NCI-H2227 (cell line): Measurements from ENCODE around the gene SFXN3.

Experiments used
- DNase-seq: peaks from one replicate; lab custom pipeline; 2025; ENCODE audit not compliant: unreplicated experiment; lab: John Stamatoyannopoulos, UW

The SFXN3 gene, protein sequence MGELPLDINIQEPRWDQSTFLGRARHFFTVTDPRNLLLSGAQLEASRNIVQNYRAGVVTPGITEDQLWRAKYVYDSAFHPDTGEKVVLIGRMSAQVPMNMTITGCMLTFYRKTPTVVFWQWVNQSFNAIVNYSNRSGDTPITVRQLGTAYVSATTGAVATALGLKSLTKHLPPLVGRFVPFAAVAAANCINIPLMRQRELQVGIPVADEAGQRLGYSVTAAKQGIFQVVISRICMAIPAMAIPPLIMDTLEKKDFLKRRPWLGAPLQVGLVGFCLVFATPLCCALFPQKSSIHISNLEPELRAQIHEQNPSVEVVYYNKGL

GRCh38 chr10:101031128-101031795 is at the start of gene SFXN3, which contains the start of gene PDZD7:
Gene SFXN3 (plus strand): TSS chr10:101031234. CDS start chr10:101034695, 3,461 bp downstream.
Gene PDZD7 (minus strand): TSS chr10:101031129. CDS start chr10:101030219, 910 bp downstream.
- peak; percentile 91 for DNase-seq

- no peak for DNase-seq
Measured at GRCh38 chr10:100982916-100983830, 47.9 kb upstream of the SFXN3 start.

DNA sequence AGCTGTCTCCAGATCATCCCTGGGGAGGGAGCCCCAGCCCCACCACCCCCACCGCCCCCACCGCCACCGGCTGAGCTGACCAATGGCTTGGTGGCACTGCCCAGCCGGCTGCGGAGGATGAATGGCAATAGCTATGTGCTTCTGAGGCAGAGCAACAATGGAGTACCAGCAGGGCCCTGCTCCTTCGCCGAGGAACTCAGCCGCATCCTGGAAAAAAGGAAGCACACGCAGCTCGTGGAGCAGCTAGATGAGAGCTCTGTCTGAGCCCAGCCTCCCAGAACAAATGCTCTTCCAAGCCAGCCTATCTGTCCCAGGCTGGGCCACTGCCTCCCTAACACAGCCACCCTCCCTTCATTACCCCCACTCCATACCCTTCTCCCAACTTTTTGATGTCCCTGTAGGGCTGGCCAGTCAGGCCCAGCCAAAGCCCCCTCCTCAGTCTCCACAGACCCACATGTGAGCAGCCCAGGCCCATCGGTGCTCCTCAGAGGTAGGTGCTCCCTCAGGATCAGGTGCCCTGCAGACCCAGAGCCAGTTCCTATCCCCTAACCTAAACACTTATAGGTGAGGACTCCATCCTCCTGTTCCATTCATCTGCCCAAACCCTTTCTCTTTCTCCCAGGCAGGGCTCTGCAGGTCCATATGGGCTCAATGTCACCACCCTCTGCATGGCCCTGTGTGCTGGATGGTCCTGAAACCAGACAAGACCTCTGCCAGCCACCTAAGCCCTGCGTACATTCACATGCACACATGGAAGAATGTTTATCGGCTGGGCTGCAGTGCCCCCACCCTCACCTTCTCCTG is 47.0 kb upstream of the SFXN3 start:
- no peak for DNase-seq

DNA sequence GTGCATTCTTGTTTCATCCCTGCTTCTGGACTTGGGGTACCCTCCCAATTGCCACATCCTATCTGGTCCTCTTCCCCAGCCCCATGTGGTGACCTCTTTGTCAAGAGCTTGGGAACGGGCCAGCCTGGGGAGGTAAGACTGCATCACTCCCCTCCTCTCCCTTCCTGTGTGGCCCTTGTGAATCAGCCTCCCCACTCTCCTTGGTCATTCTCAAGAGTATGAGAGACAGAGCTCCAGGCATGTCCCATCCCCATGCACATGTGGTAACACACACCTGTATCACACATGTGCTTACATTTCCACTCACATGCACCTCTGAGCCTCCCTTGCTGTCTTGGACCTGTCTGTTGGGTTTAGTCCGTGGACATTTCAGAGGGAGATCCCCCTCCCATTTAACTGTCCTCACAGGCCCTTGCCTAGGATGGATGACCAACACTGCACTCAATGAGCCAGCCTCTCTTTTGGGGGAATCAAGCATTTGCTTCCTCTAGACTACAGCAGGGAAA is 46.3 kb upstream of the SFXN3 start:
- no peak for DNase-seq

DNA sequence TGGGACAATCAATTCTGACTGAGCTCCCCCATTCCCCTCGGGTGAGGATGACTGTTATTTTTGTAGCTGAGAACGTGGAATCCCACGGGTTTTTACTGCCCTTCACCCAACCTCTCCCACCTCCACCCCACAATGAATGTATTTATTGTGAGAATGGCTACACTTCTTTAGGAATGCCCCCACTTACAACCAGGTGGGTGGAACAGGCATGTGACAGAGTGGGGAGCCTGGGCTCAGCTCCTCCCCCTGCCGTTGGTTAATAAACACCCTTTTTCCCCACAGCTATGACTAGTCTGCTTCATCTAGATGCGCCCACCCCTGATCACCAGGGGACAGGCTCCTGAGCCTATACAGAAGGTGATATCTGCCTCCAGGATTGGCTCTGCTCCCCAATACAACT is 45.7 kb upstream of the SFXN3 start:
- DNase-seq, result no peak

DNA sequence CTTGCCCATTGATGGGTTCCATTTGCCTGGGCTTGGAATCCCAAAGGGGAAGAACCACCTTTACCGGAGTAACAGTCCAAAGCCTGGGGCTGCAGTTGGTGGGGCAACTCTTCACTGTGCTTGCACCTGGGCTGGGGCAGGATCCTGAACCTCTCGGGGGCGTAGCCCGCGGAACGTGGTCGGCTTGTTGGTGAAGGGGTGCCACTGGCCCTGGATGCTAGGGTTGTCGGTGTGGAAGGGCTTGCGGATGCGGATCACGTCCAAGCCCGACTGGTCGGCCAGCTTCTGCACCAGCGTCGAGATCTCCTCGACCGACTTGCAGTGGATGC is 44.4 kb upstream of the SFXN3 start:
- no peak for DNase-seq

DNA sequence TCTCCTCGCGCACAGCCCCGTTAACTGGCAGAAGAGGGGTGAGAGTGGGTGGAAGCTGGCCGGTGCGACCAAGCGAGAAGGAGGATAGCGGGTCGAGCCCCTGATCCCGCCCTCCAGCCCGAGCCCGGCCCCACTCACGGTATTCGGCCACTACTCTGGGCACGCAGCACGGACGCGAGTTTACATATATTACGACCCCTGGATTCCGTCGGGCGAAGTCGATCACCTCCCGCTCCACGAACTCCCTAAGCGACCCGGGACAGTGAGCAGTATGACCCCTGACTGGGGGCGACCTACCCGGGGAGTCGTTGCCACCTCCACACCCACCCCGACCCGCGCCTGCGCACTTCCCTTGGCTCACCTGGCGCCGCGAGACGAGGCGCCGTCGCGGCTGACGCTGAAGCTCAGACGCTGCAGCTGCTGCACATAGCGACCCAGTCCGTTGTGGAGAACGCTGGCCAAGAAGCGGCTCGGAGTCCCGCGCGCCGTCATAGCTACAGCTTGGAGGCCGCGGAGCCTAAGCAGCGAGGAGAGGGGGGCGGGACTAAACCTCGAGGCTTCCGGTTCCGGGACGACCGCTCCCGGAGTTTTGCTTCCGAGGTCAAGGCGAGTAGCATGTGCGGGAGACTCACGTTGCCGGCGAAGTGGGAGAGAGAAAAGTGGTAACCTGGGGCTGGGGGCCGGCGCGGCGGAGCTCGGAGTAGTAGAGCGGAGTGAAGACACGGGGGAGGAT is 43.9 kb upstream of the SFXN3 start, which contains the start of the genes MRPL43 and TWNK:
Gene MRPL43, minus strand, starts transcription at position 546 of the 733 bp plus-strand sequence. Its CDS starts 54 bp downstream, at position 492.
Gene TWNK, plus strand, starts transcription at position 592 of the 733 bp plus-strand sequence. CDS start 668 bp downstream, outside the sequence.
- DNase-seq, result peak; percentile 84

- DNase-seq, result no peak
Measured at GRCh38 chr10:100987685-100988049, 43.4 kb upstream of the SFXN3 start.

GRCh38 chr10:100988166-100988565 is 42.9 kb upstream of the SFXN3 start:
- DNase-seq, result no peak

DNA sequence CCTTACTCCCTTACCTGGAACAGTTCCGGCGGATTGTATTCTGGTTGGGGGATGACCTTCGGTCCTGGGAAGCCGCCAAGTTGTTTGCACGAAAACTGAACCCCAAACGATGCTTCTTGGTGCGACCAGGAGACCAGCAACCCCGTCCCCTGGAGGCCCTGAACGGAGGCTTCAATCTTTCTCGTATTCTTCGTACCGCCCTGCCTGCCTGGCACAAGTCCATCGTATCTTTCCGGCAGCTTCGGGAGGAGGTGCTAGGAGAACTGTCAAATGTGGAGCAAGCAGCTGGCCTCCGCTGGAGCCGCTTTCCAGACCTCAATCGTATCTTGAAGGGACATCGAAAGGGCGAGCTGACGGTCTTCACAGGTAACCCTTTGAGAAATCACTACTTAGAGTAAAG is 41.9 kb upstream of the SFXN3 start:
- DNase-seq, result no peak

DNA sequence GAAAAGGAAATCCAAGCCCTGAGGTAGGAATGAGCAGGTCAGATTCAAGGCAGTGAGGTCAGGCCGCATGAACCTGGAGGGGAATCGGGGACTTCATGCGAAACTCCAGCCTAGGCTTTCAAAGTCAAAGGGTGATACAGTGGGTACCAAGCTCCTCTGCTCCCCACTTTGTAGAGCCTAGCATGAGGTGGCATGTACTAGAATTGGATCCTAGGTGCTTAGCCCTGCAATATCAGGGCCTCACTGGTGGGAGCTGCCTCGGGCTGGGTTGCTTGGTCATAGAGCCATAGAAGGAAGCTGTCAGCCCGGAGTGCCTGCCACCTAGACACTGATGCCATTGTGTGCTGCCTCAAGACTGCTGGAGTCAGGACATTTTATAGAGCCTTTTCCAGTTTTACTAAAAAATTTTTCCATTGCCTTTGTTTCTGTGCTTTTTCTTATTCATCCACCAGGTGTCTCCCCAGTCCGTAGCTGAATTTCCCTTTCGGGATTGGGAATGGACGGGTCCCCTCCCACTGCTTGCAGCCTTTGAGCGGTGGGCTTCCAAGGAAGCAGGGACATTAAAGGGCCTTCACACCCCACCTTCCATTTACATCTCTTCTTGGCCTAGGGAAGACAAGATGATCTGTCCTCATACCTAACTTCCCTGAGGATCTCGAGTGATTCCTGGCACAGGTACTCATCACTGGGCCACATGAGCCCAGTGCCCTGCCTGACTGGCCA is 36.9 kb upstream of the SFXN3 start:
- DNase-seq, result peak; percentile 48

- no peak for DNase-seq
Measured at GRCh38 chr10:100995181-100995580, 35.9 kb upstream of the SFXN3 start.

DNA sequence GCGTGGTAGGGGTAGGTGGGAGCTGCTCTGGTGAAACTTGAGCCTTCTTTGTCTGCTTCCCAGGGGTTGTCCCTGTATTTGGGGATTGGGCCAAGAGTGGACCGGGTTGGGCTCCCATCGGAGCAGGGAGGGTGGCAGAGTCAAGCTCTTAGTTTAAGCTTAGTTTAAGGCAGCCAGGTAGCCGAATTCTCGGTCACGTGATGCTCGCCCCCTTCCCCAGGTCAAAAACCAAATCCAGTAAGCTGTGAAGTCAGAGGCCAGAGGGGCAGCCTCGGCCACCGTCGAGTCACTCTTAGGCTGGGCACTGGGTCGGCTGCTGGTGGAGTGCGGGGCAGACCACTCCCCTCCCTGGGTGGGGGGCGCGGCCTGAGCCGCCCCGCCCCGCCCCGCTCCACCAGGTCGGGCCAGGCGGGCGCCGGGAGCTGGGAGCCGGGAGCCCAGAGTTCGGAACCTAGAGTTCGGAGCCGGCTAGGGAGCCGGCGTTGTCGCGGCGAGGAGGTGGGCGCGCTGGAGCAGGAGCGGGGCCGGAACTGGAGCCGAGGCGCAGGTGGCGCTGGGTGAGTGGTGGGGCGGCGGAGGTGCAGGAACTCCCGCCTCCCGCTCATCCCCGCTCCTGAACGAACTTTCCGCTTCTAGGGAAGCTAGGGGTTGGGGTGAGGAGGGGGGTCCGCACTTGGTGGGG is 34.2 kb upstream of the SFXN3 start:
- peak; percentile 39 for DNase-seq

GRCh38 chr10:100997360-100998182 is 33.5 kb upstream of the SFXN3 start:
- DNase-seq, result peak; percentile 77

DNA sequence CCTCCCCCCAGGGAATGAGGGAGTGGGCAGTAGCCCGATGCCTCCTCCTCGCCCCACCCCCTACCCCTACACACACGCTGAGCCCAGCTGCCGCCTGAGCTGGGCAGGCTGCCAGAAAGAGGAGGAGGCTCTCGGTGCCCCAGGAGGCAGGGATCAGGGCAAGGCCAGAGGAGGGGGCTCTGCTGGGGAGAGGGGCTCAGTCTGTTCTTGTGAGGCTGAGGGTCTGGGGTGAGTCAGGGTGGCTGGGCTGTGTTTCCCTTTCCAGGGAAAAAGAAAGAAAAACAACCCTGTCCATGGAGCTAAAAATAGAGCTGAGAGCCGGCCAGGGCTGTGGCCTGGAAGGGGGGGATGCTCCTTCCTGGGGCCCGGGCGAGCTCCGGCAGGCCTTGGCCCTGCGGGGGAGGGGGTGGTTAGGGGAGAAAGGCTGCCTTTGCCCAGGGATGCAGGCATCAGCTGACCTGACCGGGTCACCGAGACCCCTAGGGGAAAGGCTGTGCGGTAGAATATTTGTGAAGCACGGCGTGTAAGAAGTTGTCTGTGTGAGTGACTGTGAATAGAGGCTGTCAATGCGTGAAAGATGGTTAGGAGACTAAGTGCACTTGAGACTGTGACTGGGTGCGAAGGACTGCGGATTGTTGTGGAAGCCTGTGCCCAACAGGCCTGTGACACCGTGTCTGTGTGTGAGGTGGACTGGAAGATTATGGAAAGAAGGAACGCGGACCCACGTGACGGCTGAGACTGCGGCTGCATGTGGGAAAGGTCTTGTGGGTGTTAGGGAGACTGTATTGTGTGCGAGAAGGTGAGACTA is 32.6 kb upstream of the SFXN3 start:
- DNase-seq, result peak; percentile 82

GRCh38 chr10:100998991-100999741 is 31.9 kb upstream of the SFXN3 start:
- peak; percentile 83 for DNase-seq
